ENCODE measurements around the gene SLC35E4.

SLC35E4 gene

GRCh38 chr22:30668386-30668710 is 32.8 kb downstream of the SLC35E4 start:
- Histone ChIP-seq H3K9me3 (ENCODE audit: insufficient read depth, low read length, severe bottlenecking) (no peaks in the 10 kb centered on the region), H3K4me3 (ENCODE audit: low read depth in 1 of 2, low read length in 2 of 2) (peak overlapping the region in 1 of 2 experiments; percentile 91; a peak in 2 of 4 replicates), H3K79me2 (ENCODE audit: insufficient read depth, low read length) (no peaks in the 10 kb centered on the region), H2AFZ (ENCODE audit: low read depth, low read length) (peak overlapping the region; percentile 94), H3K27ac (ENCODE audit: low read length) (no peak overlapping the region), H3K27me3 (ENCODE audit: insufficient read depth, low read length, poor library complexity) (peaks cover 6% of the 10 kb centered on the region), H3K4me2 (ENCODE audit: insufficient read depth, low read length) (peak overlapping the region; percentile 95), H3K4me1 (ENCODE audit: insufficient read depth, low read length) (peaks cover 23% of the 10 kb centered on the region), H3K9ac (ENCODE audit: low read depth, low read length) (peak overlapping the region; percentile 62; the same call in 1 of the 2 replicates), H4K20me1 (ENCODE audit: insufficient read depth, low read length) (no peaks in the 10 kb centered on the region; the same call in none of the 2 replicates), H3K36me3 (ENCODE audit: insufficient read depth, low read length) (peaks cover 5% of the 10 kb centered on the region)
- ATAC-seq (ENCODE audit: insufficient read depth, low read depth) (no peak), DNase-seq (no peak)
- TF ChIP-seq, protein P1, sequence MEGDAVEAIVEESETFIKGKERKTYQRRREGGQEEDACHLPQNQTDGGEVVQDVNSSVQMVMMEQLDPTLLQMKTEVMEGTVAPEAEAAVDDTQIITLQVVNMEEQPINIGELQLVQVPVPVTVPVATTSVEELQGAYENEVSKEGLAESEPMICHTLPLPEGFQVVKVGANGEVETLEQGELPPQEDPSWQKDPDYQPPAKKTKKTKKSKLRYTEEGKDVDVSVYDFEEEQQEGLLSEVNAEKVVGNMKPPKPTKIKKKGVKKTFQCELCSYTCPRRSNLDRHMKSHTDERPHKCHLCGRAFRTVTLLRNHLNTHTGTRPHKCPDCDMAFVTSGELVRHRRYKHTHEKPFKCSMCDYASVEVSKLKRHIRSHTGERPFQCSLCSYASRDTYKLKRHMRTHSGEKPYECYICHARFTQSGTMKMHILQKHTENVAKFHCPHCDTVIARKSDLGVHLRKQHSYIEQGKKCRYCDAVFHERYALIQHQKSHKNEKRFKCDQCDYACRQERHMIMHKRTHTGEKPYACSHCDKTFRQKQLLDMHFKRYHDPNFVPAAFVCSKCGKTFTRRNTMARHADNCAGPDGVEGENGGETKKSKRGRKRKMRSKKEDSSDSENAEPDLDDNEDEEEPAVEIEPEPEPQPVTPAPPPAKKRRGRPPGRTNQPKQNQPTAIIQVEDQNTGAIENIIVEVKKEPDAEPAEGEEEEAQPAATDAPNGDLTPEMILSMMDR (IDR thresholded peaks at IDR 0.05; ENCODE audit: borderline replicate concordance, extremely low read depth, low read length, poor library complexity, severe bottlenecking): no peak
- no peak for TF ChIP-seq EZH2 (IDR thresholded peaks at IDR 0.05; ENCODE audit: borderline replicate concordance, low read depth, low read length, severe bottlenecking)

GRCh38 chr22:30671071-30671470 is 35.5 kb downstream of the SLC35E4 start:
- TF ChIP-seq, protein P1 (IDR thresholded peaks at IDR 0.05; ENCODE audit: borderline replicate concordance, extremely low read depth, low read length, poor library complexity, severe bottlenecking): no peak
- no peak for TF ChIP-seq EZH2 (IDR thresholded peaks at IDR 0.05; ENCODE audit: borderline replicate concordance, low read depth, low read length, severe bottlenecking)
- H3K9me3 ChIP-seq (ENCODE audit: insufficient read depth, low read length, severe bottlenecking): no peaks in the 10 kb centered on the region
- no peak overlapping the region for H3K27ac ChIP-seq (ENCODE audit: low read length)
- ATAC-seq (ENCODE audit: insufficient read depth, low read depth): no peak
- H4K20me1 ChIP-seq (ENCODE audit: insufficient read depth, low read length): no peaks in the 10 kb centered on the region
- H3K27me3 ChIP-seq (ENCODE audit: insufficient read depth, low read length, poor library complexity): peaks cover 10% of the 10 kb centered on the region
- H3K4me1 ChIP-seq (ENCODE audit: insufficient read depth, low read length): peaks cover 21% of the 10 kb centered on the region
- H3K4me2 ChIP-seq (ENCODE audit: insufficient read depth, low read length): no peak overlapping the region
- no peak for DNase-seq
- no peaks in the 10 kb centered on the region for H3K79me2 ChIP-seq (ENCODE audit: insufficient read depth, low read length)
- H3K36me3 ChIP-seq (ENCODE audit: insufficient read depth, low read length): no peaks in the 10 kb centered on the region
- no peak overlapping the region for H2AFZ ChIP-seq (ENCODE audit: low read depth, low read length)
- H3K4me3 ChIP-seq (ENCODE audit: low read depth in 1 of 2, low read length in 2 of 2): no peak overlapping the region
- H3K9ac ChIP-seq (ENCODE audit: low read depth, low read length): no peak overlapping the region

DNA sequence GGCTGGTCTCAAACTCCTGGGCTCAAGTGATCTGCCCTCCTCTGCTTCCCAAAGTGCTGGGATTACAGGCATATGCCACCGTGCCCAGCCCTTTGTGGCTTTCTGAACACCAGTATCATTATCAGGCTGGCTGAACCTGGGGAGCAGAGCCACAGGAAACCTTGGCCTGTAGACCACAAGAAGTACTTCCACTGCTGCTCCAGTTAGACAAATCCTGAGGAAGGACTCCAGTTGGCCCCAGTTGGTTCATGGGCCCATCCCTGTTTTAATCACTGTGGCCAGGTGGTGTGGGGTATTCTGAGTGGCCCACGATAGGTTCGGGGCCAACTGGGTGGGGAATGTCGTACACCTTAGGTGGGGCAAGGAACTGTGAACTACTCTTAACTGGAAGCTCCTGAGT is 37.6 kb downstream of the SLC35E4 start:
- no peak overlapping the region for H3K9ac ChIP-seq (ENCODE audit: low read depth, low read length)
- no peak for ATAC-seq (ENCODE audit: insufficient read depth, low read depth)

More for the DNA sequence above, 37.6 kb downstream of the SLC35E4 start:
- H3K4me3 ChIP-seq (ENCODE audit: low read depth in 1 of 2, low read length in 2 of 2): no peak overlapping the region
- no peak overlapping the region for H3K4me2 ChIP-seq (ENCODE audit: insufficient read depth, low read length)
- H3K27ac ChIP-seq (ENCODE audit: low read length): no peak overlapping the region
- H3K4me1 ChIP-seq (ENCODE audit: insufficient read depth, low read length): peaks cover 3% of the 10 kb centered on the region
- TF ChIP-seq, protein P1 (IDR thresholded peaks at IDR 0.05; ENCODE audit: borderline replicate concordance, extremely low read depth, low read length, poor library complexity, severe bottlenecking): no peak
- TF ChIP-seq EZH2 (IDR thresholded peaks at IDR 0.05; ENCODE audit: borderline replicate concordance, low read depth, low read length, severe bottlenecking): no peak
- H3K79me2 ChIP-seq (ENCODE audit: insufficient read depth, low read length): no peaks in the 10 kb centered on the region
- no peaks in the 10 kb centered on the region for H3K36me3 ChIP-seq (ENCODE audit: insufficient read depth, low read length)
- DNase-seq: no peak
- H2AFZ ChIP-seq (ENCODE audit: low read depth, low read length): no peak overlapping the region
- peaks cover 10% of the 10 kb centered on the region for H3K27me3 ChIP-seq (ENCODE audit: insufficient read depth, low read length, poor library complexity)
- H4K20me1 ChIP-seq (ENCODE audit: insufficient read depth, low read length): no peaks in the 10 kb centered on the region
- H3K9me3 ChIP-seq (ENCODE audit: insufficient read depth, low read length, severe bottlenecking): no peaks in the 10 kb centered on the region
